Measurements from ENCODE around the gene DNAJC24.

DNAJC24 gene

DNA sequence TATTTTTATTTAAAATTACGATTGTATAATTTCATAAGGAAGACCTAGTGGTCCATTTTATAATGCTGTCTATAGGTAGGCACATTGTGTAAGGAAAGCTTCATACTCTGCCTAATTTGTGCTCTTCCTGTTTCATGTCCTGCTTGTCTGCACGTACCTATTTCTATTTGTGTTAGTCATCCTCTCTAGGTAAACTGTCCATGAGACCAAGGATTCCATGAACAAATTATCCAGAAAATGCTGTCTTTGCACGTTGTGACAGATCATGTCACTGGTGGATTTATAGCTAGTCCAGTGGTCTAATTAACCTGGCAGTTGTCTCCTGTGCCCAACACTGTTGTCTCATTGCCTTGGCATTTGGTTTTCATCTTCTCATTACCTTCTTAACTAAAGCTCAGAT lies 44.7 kb downstream of the DNAJC24 start:
- DNase-seq (ENCODE audit: low read depth, low spot score): no peak

DNA sequence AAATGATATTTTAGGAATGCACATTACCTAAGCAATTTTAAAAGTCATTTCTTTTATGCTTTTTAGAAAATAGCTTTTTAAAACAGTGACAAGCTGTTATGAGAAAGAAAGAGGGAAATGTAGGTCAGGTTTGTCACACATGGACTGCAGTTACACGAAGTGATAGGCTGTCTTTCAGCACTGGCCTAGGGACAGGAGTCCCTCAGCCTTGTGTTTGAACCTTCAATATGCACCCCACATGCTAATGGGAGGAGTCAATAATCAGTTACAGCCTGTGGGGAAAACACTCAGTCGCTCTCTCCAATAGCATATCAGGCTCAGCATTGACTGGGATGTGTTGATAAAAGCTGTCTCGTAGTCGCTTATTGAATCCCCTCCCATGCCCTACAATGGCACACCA lies 45.8 kb downstream of the DNAJC24 start:
- DNase-seq (ENCODE audit: low read depth, low spot score): no peak

DNA sequence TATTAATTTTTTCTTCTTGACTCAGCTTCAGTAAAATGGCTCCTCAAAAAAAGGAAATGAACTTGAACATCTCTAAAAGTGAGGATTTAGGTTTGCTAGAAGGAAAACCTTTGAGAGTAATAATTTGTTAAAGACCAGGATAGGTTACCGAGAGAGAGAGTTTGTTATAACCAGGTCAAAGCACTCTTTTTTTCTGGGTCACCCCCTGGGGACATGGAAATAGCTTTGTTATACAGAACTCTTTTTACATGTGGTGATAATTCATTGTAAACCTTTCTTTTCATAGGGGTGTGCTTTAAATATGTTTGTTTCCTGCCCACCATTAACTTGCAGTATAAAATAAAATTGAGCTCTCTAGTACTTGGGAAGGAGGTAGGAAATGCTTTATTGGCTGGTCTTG lies 47.7 kb downstream of the DNAJC24 start:
- DNase-seq (ENCODE audit: low read depth, low spot score): no peak

DNA sequence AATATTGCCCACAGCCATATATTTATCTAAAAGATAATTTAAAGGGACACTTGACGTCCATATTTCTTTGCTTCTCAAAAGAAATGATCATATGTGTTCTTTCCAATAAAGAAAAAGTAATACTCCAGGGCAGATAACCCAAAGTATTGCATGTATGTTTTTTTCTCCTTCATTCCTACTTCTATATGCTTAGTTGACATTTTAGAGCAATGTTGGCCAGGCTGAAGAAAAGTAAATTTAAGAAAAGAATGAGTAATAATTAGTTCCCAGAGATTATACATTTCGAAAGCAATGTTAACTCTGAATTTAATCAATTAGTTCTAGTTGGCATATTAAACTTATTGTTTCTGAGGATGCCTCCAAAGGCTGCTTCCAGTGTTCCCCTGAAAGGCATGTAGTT lies 48.2 kb downstream of the DNAJC24 start:
- DNase-seq (ENCODE audit: low read depth, low spot score): no peak

DNA sequence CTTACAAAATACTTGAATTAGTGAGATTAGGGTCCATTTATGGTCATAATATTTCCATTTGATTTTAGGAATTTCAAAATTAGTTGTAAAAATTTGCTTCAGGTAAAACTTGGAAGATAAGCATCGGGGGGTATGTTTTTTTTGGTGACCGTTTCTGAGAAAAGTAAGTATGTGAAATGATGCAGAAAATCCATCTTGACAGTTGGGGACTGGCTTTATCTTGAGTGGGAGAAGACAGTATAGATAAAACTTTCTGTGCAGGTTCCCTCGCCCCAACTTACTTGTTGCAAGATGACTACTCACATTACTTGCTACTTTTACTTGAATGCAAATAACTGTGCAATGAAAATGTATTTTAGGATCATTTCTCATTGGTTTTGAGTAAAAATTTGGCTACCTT lies 49.5 kb downstream of the DNAJC24 start:
- no peak for DNase-seq (ENCODE audit: low read depth, low spot score)

DNA sequence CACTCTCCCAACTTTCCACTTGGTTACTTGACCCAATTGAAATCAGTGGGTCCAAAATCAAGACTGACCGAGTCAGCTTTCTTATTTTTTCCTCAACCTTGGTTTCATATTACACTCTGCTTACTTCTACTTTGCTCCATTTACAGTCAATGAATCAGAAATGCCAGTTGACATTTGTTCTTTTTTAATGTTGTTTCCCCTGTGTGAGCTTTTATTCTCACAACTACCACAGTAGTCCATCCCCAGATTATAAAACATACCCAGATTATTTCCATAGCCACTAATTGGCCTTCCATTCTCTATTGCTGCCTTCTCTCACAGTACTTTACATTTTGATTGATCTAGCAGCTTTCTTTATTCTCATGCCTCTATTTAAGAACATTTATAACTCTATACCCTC lies 50.0 kb downstream of the DNAJC24 start:
- DNase-seq (ENCODE audit: low read depth, low spot score): peak; percentile 6

DNA sequence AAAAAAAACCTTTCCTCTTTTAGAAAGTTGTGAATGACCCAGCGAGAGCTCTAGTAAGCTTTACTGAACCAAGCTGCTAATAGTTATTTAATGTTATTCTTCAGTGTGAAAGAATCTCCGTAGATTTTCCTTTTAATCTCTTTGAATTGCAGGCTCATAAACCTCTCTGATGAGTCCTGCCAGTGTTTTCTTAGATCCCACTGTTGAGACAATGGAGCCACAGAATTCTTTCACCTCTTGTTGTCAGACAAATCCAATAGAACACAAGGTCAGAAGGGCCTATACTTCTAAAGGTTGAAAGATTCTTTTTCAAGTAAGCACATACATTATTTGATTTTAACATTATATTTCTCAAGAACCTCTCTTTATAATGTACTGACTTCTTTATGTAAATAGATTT lies 52.2 kb downstream of the DNAJC24 start:
- no peak for DNase-seq (ENCODE audit: low read depth, low spot score)

DNA sequence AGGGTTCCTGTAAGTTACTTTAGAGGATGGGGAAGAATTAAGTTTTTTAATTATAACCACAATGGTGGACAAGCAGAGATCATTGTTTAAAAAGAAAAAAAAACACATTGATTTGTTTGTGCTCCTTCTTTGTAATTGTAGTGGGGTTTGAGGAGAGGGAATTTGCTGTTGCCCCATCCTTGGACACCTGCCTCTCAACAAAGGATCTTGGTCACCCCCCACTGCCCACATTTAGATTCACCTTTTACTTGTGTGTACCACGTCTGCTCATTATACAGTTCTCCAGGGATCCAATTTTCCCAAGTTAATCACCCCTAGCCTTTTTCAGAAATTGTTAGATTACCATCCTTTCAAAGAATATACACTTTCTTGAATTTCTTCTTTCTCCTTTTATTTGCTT lies 53.0 kb downstream of the DNAJC24 start:
- no peak for DNase-seq (ENCODE audit: low read depth, low spot score)

DNA sequence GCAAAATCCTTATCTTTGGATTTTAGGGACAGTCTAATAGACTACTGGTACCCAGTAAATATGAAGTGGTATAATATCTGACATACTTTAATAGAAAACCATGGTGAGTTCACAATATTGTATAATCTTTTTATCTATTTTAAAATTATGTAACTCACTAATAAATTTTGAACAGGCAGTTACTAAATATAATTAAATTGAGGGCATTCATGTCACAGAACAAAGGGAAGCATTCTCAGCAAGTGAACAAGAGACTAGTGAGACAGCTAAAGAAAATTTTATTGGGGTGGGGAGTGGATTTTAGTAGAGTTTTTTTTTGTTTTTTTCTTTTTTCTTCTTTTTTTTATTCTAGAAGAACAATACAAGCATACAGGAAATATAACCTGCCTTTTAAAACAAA lies 55.0 kb downstream of the DNAJC24 start:
- DNase-seq (ENCODE audit: low read depth, low spot score): no peak

DNA sequence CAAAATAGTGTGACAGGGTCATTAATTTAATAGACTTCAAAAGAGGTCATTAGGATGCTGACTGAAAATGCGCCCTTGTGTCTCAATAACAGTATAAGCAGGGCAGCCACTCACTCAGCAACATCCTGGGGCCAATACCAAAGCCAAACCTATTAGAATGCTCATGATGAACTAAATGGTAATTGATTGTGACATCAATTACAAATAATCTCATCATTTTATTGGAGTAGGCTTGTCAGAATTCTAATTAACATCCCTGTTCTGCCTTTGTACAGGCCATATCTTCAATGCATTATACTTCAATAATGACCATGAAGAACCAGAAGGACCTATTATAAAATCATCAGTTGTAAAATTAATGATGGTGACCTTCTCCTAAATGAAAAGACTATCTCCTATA lies 64.2 kb downstream of the DNAJC24 start:
- DNase-seq (ENCODE audit: low read depth, low spot score): no peak

DNA sequence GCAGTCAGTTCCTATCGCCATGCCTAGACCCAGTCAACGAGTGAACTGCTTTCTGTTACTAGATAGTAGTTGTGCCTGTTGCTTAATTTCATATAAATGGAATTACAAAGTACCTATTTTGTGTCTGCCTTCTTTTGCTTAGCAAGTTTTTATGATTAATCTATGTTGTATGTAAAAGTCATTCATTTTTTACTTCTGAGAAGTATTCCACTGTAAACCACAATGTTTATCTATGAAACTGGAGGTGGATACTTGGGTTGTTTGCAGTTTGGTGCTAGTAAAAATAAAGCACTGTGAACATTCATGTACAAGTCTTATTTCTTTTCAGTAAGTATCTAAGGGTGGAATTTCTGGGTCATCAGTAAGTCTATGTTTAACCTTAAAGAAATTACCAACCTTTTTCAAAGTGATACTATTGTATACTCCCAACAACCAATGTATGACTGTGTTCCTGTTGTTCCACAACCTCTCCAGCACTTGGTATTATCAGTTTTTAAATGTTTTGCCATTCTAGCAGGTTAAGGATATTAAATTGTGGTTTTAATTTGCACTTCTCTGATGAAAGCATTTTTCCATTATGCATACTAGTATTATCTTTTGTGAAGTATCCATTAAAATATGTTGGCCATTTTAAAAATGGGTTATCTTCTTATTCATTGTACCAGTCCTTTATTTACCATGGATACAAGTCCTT lies 68.2 kb downstream of the DNAJC24 start:
- DNase-seq (ENCODE audit: low read depth, low spot score): peak; percentile 30

DNA sequence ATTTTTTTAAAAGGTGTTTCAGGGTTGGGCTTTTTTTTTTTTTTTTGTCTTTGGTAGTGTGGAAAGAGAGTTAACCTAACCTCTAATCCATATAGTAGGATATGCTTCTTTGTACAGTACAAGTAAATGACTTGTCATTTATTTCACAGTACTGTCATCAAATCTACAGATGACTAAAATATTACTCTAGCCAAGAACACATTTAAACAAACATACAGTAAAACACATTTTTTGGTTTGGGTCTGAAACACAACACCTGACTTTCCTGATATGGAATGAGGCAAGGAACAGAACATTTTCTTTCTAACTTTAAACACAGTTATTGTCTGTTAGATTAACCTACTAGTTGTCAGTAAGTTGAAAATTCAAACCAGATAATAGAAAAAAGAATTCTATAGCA lies 71.6 kb downstream of the DNAJC24 start:
- no peak for DNase-seq (ENCODE audit: low read depth, low spot score)

DNA sequence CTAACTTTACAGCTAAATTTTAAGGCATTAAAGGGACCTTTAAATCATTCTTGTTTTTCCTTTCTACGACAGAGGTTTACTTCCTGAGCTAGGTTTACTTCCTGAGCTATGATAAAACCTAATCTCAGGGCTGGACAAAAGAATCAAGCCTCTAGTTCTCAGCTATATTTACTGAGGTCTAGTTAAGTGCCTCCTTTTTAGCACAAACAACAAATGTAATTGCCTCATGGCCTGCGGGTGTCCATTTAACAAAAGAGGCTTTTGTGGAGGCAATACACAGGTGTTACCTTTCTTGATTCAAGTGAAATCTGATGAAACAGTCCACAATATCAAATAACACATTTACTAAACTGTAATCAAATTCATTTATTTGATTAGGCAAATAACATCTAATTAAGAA lies 72.4 kb downstream of the DNAJC24 start:
- no peak for DNase-seq (ENCODE audit: low read depth, low spot score)

DNA sequence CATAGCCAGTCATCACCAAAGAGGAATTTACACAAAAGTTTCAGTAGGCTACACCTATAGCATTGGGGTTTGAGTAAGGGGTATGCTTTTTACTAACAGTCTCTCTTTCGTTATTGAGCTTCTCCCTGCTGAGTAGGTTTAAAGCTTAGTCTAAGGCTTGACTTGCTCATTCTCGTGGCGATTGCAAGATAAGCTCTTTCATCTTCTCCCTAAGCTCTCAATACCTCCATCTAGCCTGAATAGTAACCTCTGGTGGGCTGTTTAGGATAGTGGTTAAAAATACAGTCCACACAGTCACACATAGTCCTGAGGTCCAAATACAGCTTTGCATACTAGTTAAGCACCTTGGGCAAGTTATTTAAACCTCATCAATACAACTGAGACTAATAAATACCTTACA lies 74.1 kb downstream of the DNAJC24 start:
- DNase-seq (ENCODE audit: low read depth, low spot score): no peak

DNA sequence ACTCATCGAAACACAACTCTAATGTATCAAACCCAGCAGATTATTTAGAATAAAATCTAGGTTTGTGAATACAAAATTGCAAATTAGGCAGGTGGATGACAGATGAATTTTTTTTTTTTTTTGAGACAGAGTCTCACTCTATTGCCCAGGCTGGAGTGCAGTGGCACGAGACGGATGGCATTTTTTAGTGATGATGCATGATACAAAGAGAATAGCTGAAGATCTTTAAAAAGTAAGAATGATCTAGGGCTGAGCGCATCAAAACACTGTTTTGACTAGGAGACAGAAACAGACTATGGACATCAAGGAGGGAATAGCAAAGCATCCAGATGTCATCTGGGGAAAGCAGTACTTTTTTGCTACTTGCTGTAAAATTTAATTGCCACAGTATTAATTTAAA lies 76.0 kb downstream of the DNAJC24 start:
- no peak for DNase-seq (ENCODE audit: low read depth, low spot score)

DNA sequence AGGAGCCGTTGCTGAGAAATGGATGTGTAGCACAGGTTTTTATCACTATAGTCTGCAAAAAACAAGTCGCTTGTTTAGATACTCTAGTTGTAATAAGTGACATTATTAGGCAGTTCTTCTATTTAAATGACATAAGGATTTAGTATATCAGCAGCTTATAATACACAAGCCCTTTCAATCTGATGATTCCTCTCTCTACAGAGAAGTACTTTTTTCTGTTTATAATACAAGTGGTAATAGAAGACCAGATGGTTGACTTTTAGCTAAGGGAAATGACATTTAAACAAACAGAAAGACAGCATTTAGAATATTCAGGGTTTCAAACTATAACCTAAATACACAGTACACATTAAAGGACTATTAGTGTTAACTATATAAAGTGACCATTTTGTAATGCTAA lies 79.4 kb downstream of the DNAJC24 start:
- DNase-seq (ENCODE audit: low read depth, low spot score): no peak

DNA sequence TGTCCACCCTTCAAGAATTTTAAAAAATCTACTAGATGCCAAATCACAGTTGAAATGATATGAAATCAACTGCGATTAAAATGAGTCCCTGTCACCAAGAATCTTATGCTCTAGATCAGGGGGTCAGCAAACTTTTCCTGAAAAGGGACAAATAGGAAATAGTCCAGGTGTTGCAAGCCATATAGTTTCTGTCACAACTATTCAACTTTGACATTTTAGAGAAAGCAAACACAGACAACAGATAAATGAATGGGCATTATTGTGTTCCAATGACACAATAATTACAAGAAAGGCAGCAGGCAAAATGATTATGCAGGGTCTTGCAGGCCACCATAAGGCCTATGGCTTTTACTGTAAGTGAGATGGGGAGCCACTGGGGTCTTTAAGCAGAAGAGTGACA lies 81.2 kb downstream of the DNAJC24 start:
- DNase-seq (ENCODE audit: low read depth, low spot score): no peak

DNA sequence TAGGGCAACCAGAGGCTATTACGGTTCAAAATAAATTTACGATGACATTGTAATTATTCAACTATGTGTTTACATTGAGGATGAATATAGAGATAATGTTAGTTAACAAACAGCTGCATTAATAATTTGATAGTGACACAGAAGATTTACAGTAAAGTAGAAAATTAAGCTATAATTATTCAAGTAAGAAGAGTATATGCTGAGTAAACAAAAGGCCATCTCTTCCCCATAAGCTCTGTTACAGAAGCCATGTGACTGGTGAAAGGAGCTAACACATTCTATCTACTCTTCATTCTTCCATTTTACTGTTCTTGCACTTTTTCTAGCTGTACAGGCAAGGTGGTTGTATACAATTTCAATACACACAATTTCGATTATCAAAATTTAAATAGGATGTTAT lies 85.5 kb downstream of the DNAJC24 start:
- no peak for DNase-seq (ENCODE audit: low read depth, low spot score)

DNA sequence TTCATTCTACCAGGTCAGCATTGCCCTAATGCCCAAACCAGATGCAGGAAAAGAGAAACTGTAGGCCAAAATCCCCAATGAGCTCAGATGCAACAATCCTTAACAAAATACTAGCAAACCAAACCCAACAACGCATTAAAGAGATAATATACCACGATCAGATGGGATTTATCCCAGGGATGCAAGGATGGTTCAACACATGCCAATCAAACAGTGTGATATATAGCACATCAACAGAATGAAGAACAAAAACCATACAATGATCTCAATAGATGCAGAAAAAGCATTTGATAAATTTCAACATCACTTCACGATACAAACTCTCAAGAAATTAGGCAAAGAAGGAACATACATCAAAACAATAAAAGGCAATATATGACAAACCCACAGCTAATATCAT lies 94.8 kb downstream of the DNAJC24 start:
- no peak for DNase-seq (ENCODE audit: low read depth, low spot score)

DNA sequence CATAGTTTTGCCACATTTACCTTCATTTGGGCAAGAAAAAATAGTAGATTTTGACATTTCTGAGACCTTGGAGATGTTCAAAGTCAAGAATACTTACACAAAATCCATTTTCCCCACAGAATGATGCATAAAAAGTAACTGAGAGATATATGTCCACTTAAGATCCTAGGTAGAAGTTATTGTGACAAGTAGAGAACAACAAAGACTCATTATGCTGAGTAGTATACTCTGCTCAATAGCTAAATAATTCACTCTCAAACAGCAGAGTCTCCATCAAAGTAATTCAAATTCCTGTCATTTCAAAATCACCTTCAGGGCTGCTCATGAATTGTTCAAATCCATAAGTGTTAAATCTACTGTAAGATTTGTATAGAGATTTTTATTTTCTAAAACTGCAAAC lies 104.4 kb downstream of the DNAJC24 start:
- no peak for DNase-seq (ENCODE audit: low read depth, low spot score)

DNA sequence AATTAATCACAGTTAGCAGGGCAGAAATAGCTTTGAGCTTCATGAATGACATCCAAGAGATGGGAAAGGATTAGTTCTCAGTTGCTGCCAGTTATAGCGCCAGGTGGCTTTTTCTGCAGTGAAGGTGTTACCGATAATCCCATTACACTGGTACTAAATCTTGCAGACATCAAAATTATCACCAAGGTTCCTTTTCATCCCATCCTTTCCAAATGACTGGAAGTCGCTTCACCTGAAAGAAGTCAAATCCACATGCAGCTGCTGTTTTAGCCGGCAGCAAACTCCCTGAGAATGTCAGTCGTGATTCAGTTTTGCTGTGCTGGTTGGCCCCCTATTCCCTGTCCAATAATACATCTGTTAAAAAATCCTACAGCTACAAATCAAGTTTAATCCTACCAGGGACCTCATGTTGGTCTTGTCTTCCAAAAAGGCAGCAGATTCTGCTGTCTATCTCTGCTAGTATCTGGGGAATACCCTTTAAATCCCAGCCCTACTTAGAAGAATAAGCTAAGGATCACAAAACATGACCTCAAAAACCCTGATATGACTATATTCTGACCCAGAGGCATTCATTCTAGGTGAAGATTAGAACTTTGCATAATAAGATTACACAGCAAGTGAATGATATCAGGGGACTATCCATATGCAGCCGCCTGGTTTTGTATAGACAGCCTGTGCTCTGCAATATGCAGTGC lies 108.0 kb downstream of the DNAJC24 start:
- no peak for DNase-seq (ENCODE audit: low read depth, low spot score)

DNA sequence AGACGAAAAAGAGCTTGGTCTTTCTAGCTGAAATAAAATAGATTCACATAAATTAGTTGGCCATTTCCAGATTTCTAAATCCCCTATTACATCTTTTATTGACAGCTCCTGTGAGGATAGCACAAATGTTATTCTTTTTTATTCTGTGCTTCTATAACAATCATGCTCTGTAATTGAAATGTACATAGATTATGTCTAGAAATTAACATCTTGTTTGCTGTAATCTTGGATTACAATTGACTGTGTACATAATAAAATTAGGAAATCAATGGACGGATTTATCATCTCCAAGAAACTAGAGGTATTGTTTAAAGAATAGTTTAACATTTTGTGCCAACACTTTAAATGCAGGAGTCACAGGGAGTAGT lies 108.5 kb downstream of the DNAJC24 start:
- DNase-seq (ENCODE audit: low read depth, low spot score): no peak

DNA sequence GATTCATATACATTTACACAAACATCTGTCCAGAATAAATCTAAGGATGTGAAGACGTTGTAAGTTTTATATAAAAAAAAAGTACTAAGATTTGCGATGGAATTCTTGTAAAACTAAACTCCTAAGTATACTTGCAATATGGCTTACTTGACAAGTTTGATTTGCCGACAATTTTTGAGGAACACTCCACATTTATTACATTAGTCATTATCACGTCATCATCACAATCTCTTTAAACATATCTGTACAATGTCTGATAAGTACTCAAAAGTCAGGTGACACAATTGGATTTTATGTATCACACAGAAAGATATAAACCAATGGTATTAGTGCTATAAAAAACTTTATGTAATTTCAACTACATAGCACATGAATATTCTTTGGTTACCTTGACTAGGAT lies 109.4 kb downstream of the DNAJC24 start:
- no peak for DNase-seq (ENCODE audit: low read depth, low spot score)

DNA sequence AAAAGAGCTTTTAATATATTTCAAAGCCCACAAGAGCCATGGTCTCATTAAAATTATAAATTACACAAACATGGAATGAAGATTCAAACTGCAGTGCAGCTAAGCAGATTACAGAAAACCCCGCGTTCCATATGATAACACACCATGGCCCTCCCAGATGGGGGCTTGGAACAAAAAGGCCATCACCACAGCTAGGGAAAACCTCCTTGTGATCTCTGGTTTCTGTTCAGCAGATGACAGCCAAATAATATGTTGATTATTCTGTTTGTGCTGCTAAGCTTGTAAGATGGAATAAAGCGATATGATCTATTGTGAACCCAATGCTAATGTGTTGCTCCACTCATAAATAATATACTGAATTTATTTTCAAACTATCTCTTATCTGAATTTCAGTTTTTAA lies 111.3 kb downstream of the DNAJC24 start:
- DNase-seq (ENCODE audit: low read depth, low spot score): no peak

Measured in astrocyte of the hippocampus (primary cell).